ENCODE results near the gene GLI3. TPM values are rescaled to one million over a fixed set of nuclear protein-coding genes. Genes with fewer than 3 reads are reported as not detected.

The GLI3 gene
- total and polyA plus RNA-seq, 2 of the 8 experiments (the other 6 are each of a cell fraction or from before 2014, with no cell fraction given) = 8.0 to 31.1 TPM

DNA sequence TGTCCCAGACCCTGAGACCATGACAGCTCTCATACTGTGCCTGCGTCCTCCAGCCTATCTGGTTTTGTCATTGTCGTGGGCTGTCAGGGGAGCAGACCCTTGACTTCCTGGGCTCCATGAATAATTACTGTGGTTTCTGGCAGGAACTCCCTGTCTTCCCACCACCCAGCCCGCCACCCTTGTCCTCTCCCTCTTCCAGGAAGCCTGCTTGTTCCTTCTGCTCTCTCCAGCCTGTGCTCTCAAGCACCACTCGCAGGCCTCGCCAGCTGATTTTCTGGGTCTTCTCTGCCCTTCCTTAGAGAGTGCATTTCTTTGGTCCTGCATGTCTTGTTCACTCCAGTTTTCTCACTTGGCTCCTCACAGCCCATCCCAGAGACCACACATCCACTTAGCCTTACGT, 309.6 kb downstream of the GLI3 start:
- Histone ChIP-seq H3K9me3 (ENCODE audit: insufficient read depth in 2 of 2, low read depth in 1 of 2, low read length in 1 of 2) (no peaks in the 10 kb centered on the region), H3K23me2 (ENCODE audit: low read depth, low read length) (no peaks in the 10 kb centered on the region), H4K20me1 (replicated peaks in 1 of 2; ENCODE audit: control insufficient read depth in 1 of 2, insufficient read depth in 2 of 2, low read length in 2 of 2) (no peaks in the 10 kb centered on the region), H3K79me1 (ENCODE audit: low read depth, low read length) (no peaks in the 10 kb centered on the region), H3K36me3 (ENCODE audit: control insufficient read depth in 2 of 4, insufficient read depth in 4 of 4, low read length in 3 of 4) (no peaks in the 10 kb centered on the region), H4K8ac (ENCODE audit: extremely low read depth, insufficient read depth, low read length) (no peak overlapping the region), H2BK20ac (ENCODE audit: low read length) (no peak overlapping the region), H3K27me3 (replicated peaks in 1 of 4; ENCODE audit: control insufficient read depth in 3 of 4, extremely low read depth in 1 of 4, insufficient read depth in 3 of 4, low read length in 3 of 4) (no peaks in the 10 kb centered on the region), H3K4me1 (replicated peaks in 1 of 4; ENCODE audit: control insufficient read depth in 3 of 4, insufficient read depth in 4 of 4, low read length in 3 of 4) (no peaks in the 10 kb centered on the region; a peak in 1 of 7 replicates), H3K56ac (replicated peaks; ENCODE audit: insufficient read length, low read depth, low read length) (no peak overlapping the region), H3K4ac (replicated peaks; ENCODE audit: insufficient read length, low read depth, low read length) (no peak overlapping the region), H3K4me3 (ENCODE audit: extremely low read depth in 1 of 4, insufficient read depth in 2 of 4, low read depth in 3 of 4, low read length in 4 of 4) (no peak overlapping the region), H3K18ac (ENCODE audit: extremely low read depth, low read length) (no peak overlapping the region), H2BK5ac (ENCODE audit: low read depth, low read length) (no peak overlapping the region), H2BK12ac (ENCODE audit: low read depth, low read length) (no peak overlapping the region), H2BK120ac (replicated peaks; ENCODE audit: low read depth, low read length) (no peak overlapping the region), H3K23ac (ENCODE audit: insufficient read length) (no peak overlapping the region), H2AFZ (ENCODE audit: low read length) (no peak overlapping the region), H4K5ac (ENCODE audit: insufficient read length, low read depth, low read length) (no peak overlapping the region), H3K4me2 (ENCODE audit: insufficient read depth in 1 of 2, low read depth in 2 of 2, low read length in 2 of 2) (no peak overlapping the region), H3K79me2 (ENCODE audit: control insufficient read depth in 1 of 2, insufficient read depth in 2 of 2, low read length in 2 of 2) (no peaks in the 10 kb centered on the region), H4K91ac (replicated peaks; ENCODE audit: insufficient read length, low read length) (no peak overlapping the region), H3K9ac (replicated peaks in 1 of 4; ENCODE audit: extremely low read depth in 1 of 4, low read depth in 3 of 4, low read length in 3 of 4) (no peak overlapping the region), H3K27ac (ENCODE audit: low read depth, low read length) (no peak overlapping the region), H2AK5ac (ENCODE audit: low read depth, low read length) (no peak overlapping the region), H2BK15ac (ENCODE audit: low read length) (no peak overlapping the region), H3K14ac (ENCODE audit: insufficient read length) (no peak overlapping the region)
- FAIRE-seq (no peak), DNase-seq (ENCODE audit: low read depth in 1 of 2, low spot score in 2 of 2) (no peak)
- TF ChIP-seq SAP30 (IDR thresholded peaks at IDR 0.05; ENCODE audit: insufficient read depth, insufficient replicate concordance, low read length) (no peak), SUZ12 (IDR thresholded peaks at IDR 0.05; ENCODE audit: low read length) (no peak), BRCA1 (IDR thresholded peaks at IDR 0.05; ENCODE audit: low read depth, low read length) (no peak), USF2 (IDR thresholded peaks at IDR 0.05; ENCODE audit: low read length) (no peak), RFX5 (IDR thresholded peaks at IDR 0.05; ENCODE audit: borderline replicate concordance, low read depth, low read length) (no peak), SP2 (IDR thresholded peaks at IDR 0.05; ENCODE audit: low read length) (no peak), SP4 (IDR thresholded peaks at IDR 0.05; ENCODE audit: low read length) (no peak)
- POLR2A ChIA-PET (ENCODE audit: partially characterized antibody) = no interaction called here
- WGBS, 2 experiments (ENCODE audit: extremely low coverage in 1 of 2, insufficient coverage in 1 of 2, insufficient read length in 1 of 2, insufficient replicate concordance in 2 of 2, low coverage in 1 of 2, low lambda C conversion rate in 2 of 2, missing lambda C conversion rate in 1 of 2) = 93% methylated on average over 6 of the region's 6 CpGs; no CpG with 5 or more reads in 1 of the 2 experiments
- CTCF ChIA-PET (ENCODE audit: partially characterized antibody) = interaction anchor here (0.7 to 2.8 kb wide), 6 partner anchors 14 to 156 kb away, joined by 3 to 12 read pairs (median 3); no protein-coding TSS in a partner anchor
